Hypothalamus (tissue), 51 donors: Measurements from ENCODE around the gene DCAF11.
A peak's percentile ranks its signal among the peaks of the same experiment; 100 is the strongest.
"Not testable (repeated sequence)": the region's sequence is repeated elsewhere in the genome, so short reads cannot be mapped to it uniquely, and the experiment has no call there.

ENCODE experiments used
- DNase-seq, 51 donors: peaks; one replicate each; lab custom pipeline; 2025; lab: John Stamatoyannopoulos, UW

Gene DCAF11

DNA sequence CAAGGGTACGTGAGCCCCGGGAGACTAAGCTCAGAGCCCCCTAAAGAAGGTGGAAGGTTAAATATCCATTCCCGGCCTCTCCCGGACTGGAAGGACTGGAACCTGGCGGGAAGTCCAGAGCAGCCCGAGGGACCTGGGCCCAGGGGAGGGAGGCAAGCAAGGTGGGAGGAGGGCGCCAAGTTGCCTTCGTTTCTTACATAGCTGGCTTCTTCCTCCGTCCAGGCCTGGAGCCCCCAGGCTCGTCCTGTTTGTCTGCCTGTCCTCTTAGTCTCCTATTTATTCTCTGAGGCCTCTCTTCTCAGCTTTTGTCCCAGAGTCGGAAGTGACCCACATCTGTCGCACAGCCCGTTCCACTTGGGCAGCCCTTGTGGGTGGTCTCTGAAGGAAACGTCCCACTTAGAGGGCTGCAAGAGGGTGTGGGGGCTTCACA lies 19.7 kb upstream of the DCAF11 start:
- DNase-seq = peak in 1 of 51 donors; percentile 41

DNA sequence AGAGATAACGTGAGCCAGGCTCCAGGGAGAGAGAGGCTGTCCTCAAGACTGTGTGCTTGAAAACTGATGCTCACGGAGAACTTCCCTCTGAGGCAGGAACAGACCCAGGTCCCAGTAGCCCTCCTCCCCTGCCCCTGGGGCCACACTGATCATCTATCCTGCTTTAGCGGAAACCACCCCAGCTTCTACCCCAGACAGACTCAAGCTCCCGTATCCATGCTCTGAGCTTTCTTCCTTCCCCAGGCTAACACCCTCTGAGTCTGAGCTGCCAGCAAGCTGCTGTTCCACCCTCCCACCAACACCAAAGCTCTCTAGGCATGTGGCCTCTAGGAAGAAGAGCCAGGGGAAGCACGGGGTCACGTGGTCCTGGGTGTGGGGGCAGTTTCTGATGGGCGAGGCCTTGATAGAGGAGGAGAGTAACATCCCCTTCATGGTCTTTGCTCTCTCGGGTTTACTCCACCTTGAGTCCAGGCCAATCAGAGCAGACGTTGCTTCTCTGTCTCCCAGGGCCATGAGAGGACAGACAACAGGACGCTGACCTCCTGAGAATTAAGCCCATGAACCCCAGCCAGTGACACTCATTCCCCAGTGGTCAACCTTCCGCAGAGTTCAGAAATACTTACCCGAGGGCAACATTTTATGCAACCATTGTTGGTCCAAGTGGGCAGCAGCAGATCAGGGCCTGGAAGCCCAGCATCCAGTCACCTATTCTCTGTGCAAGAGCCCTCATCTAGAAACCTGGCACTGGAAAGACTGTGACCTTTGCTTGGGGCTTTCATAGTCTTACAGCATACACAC lies 19.1 kb upstream of the DCAF11 start:
- peak in 12 of 51 donors; percentile 6 to 47 (median 19) for DNase-seq

DNA sequence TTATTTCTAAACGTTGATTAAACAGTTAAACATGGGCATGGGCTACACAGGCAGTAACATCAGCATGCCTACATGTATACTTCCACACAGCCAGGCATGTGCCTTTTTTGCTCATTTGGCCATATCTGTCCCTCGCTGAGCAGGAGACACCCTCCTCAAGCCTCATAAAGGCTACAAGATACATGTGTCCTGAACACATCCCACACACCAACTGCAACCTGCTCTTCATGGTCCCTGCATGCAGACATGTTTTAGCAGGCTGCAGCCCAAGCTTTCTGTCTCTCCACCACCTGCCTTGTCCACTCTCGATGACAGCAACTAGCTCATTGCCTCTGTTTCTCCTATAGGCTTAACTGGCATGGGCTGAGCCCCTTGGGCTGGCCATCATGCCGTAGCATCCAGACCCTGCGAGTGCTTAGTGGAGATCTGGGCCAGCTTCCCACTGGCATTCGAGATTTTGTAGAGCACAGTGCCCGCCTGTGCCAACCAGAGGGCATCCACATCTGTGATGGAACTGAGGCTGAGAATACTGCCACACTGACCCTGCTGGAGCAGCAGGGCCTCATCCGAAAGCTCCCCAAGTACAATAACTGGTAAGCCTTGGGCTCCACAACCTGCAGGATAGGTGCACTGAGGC lies 17.9 kb upstream of the DCAF11 start:
- no peak for DNase-seq

GRCh38 chr14:24098229-24098926 lies 16.2 kb upstream of the DCAF11 start:
- DNase-seq = no peak

DNA sequence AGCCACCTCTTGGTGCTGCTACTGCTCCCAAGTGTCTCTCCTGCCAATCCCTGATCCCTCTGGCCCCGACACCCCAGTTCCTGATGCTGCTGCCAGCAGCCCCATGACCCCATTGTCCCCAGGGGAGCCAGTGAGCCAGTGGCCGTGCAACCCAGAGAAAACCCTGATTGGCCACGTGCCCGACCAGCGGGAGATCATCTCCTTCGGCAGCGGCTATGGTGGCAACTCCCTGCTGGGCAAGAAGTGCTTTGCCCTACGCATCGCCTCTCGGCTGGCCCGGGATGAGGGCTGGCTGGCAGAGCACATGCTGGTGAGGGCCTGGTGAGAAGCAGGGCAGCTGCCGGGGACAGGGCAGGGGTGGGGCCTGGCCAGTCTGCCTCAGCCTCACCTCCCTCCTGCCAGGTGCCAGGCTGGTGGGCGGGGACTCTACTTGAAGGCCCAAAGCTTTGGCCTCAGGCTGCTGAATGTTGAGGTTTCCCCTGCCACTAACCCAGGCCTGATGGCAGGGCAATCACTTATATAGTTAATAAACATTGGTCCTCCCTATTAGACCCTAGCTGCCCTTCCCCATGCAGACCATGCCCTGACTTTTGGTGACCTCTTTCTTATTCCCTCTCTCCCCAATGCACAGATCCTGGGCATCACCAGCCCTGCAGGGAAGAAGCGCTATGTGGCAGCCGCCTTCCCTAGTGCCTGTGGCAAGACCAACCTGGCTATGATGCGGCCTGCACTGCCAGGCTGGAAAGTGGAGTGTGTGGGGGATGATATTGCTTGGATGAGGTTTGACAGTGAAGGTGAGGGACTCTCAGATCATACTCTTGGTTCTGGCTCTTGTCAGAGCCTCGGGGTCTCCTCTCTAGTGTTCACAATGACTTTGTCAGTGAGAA lies 15.4 kb upstream of the DCAF11 start:
- peak in 17 of 51 donors; percentile 5 to 47 (median 19) for DNase-seq

- DNase-seq = no peak
These were observed 14.2 kb upstream of the DCAF11 start for GRCh38 chr14:24100197-24100981.

GRCh38 chr14:24100982-24101494 lies 13.5 kb upstream of the DCAF11 start:
- DNase-seq = no peak

DNA sequence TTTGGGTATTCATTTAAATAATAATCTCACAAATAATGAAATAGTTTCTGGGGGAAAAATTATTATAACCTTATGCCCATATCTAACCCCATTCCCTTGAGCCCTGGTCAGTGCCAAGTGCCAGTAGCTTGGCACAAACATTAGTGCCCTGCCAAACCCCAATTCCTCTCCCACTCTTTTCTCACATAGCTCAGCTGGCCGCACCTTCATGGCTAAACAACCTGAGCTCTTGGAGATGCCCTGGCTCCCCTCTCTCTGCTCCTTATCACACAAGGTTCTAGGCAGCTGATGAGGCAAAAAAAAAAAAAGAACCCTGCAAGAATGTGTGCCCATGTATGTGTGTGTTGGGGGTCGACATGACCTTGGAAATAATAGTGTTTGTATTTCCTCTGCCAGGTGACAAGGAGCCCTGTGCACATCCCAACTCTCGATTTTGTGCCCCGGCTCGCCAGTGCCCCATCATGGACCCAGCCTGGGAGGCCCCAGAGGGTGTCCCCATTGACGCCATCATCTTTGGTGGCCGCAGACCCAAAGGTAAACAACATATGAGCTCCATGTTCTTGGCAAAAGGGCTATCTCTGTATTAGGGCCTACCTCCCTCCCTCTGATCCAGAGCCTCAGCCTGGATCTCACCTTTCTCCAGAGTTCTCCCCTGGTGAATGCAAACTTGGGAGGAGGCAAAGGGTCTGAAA lies 12.1 kb upstream of the DCAF11 start:
- DNase-seq = no peak

DNA sequence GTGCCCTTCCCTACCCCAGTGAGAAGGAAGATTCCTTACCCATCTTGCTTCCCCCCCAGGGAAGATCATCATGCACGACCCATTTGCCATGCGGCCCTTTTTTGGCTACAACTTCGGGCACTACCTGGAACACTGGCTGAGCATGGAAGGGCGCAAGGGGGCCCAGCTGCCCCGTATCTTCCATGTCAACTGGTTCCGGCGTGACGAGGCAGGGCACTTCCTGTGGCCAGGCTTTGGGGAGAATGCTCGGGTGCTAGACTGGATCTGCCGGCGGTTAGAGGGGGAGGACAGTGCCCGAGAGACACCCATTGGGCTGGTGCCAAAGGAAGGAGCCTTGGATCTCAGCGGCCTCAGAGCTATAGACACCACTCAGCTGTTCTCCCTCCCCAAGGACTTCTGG lies 11.1 kb upstream of the DCAF11 start:
- no peak for DNase-seq

DNA sequence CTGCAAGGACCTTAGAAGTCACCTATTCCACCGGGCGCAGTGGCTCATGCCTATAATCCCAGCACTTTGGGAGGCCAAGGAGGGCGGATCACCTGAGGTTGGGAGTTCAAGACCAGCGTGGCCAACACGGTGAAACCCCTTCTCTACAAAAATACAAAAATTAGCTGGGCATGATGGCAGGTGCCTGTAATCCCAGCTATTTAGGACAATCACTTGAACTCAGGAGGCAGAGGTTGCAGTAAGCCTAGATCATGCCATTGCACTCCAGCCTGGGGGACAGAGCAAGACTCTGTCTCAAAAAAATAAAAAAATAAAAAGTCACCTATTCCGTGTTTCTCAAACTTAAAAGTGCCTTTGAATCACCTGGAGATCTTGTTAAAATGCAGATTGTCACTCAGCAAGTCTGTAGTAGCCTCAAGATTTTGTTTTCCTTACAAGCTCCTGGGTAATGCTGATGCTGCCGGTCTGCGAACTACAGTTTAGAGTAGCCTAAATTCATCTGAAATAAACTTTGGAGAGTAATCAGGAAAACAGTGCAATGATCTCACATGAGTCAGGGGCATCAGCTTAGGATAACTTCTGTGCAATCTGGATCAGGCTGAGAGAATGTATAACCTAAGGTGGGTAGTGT lies 8.9 kb upstream of the DCAF11 start:
- not testable (repeated sequence) for DNase-seq

DNA sequence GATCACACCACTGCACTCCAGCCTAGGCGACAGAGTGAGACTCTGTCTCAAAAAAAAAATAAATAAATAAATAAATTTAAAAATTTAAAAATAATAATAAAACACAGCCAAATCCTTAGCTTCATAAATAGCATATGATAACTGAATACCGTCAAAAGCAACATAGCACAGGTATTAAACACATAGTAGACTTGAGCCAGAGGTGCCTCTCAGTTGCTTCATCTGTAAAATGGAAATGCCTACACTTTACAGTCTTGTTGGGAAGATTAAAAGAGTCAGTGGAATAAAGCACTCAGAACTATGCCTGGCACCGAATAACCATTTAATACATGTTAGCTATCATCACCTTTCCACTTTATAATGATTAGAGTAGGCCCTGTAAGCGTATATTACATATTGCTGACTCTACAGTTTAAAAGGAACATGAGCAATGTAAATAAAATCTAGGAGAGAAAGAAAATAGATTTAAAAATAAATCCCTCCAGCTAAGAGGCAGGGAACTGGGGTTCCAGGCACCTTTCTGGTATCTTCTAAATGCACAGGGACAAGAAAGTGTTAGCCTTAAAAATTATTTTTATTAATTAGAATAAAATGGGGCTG lies 7.8 kb upstream of the DCAF11 start:
- no peak for DNase-seq

GRCh38 chr14:24108336-24108874 lies 6.2 kb upstream of the DCAF11 start:
- DNase-seq = no peak

- no peak for DNase-seq
These were observed 4.5 kb upstream of the DCAF11 start for GRCh38 chr14:24110060-24110459.

- no peak for DNase-seq
These were observed 4.1 kb upstream of the DCAF11 start for GRCh38 chr14:24110523-24110922.

GRCh38 chr14:24113379-24113800 lies 1.2 kb upstream of the DCAF11 start:
- peak in 1 of 51 donors; percentile 33 for DNase-seq

- peak in 49 of 51 donors; percentile 58 to 97 (median 84) for DNase-seq
These were observed 611 bp upstream of the DCAF11 start for GRCh38 chr14:24113801-24114531.
